H9 (cell line): Measurements from ENCODE around the gene CRABP2. TPM values are rescaled to one million over a fixed set of nuclear protein-coding genes. Genes with fewer than 3 reads are reported as not detected.

Experiments used
- DNase-seq: peaks from one replicate; pipeline ENCODE4 v3.0.0-alpha.2; 2017
- H2AFZ ChIP-seq: one replicate; pipeline ENCODE4 v1.6.1; 2013; ENCODE audit warnings: mild to moderate bottlenecking, low read length, control low read depth, moderate library complexity
- H2AK5ac ChIP-seq: 2 replicates; pipeline ENCODE4 v1.6.1; 2013; ENCODE audit warnings: low read length, control low read depth, mixed read lengths; ENCODE audit not compliant: insufficient read length
- H2BK120ac ChIP-seq: one replicate; pipeline ENCODE4 v1.6.1; 2013; ENCODE audit warnings: low read depth, mild to moderate bottlenecking, low read length, control low read depth, inconsistent platforms; ENCODE audit not compliant: poor library complexity, severe bottlenecking
- H2BK12ac ChIP-seq: 2 replicates; pipeline ENCODE4 v1.6.1; 2013; ENCODE audit warnings: low read length, control low read depth, mixed read lengths, low read depth; ENCODE audit not compliant: insufficient read length
- H2BK15ac ChIP-seq: 2 replicates; pipeline ENCODE4 v1.6.1; 2013; ENCODE audit warnings: low read depth, low read length, control low read depth
- H2BK20ac ChIP-seq: one replicate; pipeline ENCODE4 v1.6.1; 2013; ENCODE audit warnings: low read depth, mild to moderate bottlenecking, low read length, control low read depth, inconsistent platforms; ENCODE audit not compliant: poor library complexity, severe bottlenecking
- H2BK5ac ChIP-seq: 2 replicates; pipeline ENCODE4 v1.6.1; 2013; ENCODE audit warnings: low read length, control low read depth, mixed read lengths; ENCODE audit not compliant: insufficient read length
- H3K14ac ChIP-seq: 2 replicates; pipeline ENCODE4 v1.6.1; 2013; ENCODE audit warnings: low read length, control low read depth; ENCODE audit not compliant: insufficient read depth
- H3K18ac ChIP-seq: 2 replicates; pipeline ENCODE4 v1.6.1; 2013; ENCODE audit warnings: low read depth, mild to moderate bottlenecking, mixed read lengths, low read length, control low read depth; ENCODE audit not compliant: insufficient read length
- H3K23ac ChIP-seq: 2 replicates; pipeline ENCODE4 v1.6.1; 2013; ENCODE audit warnings: low read length, control low read depth, mixed read lengths, low read depth; ENCODE audit not compliant: insufficient read length
- H3K23me2 ChIP-seq: 2 replicates; pipeline ENCODE4 v1.6.1; 2013; ENCODE audit warnings: low read depth, mild to moderate bottlenecking, mixed read lengths, low read length, control low read depth; ENCODE audit not compliant: insufficient read length, poor library complexity, severe bottlenecking
- H3K27ac ChIP-seq: 2 replicates; pipeline ENCODE4 v1.5.1; 2013; ENCODE audit warnings: low read length, control low read depth, mixed read lengths, low read depth; ENCODE audit not compliant: insufficient read length
- H3K27me3 ChIP-seq: 2 replicates; pipeline ENCODE4 v1.6.1; 2013; ENCODE audit warnings: low read length, control low read depth, inconsistent platforms; ENCODE audit not compliant: insufficient read depth
- H3K4ac ChIP-seq: 2 replicates; pipeline ENCODE4 v1.6.1; 2013; ENCODE audit warnings: low read depth, mild to moderate bottlenecking, control low read depth, inconsistent platforms, low read length, moderate library complexity
- H3K4me1 ChIP-seq: 2 replicates; pipeline ENCODE4 v1.6.1; 2013; ENCODE audit warnings: low read length, control low read depth, inconsistent platforms; ENCODE audit not compliant: insufficient read depth
- H3K4me2 ChIP-seq: 2 replicates; pipeline ENCODE4 v1.6.1; 2013; ENCODE audit warnings: low read length, control low read depth, mixed read lengths; ENCODE audit not compliant: insufficient read length, insufficient read depth
- H3K56ac ChIP-seq: 2 replicates; pipeline ENCODE4 v1.6.1; 2013; ENCODE audit warnings: low read depth, mild to moderate bottlenecking, mixed read lengths, low read length, control low read depth; ENCODE audit not compliant: insufficient read length
- H3K79me1 ChIP-seq: 2 replicates; pipeline ENCODE4 v1.6.1; 2013; ENCODE audit warnings: low read depth, mild to moderate bottlenecking, moderate library complexity, low read length, control low read depth, inconsistent platforms; ENCODE audit not compliant: insufficient read depth, poor library complexity, severe bottlenecking
- H3K79me2 ChIP-seq: 2 replicates; pipeline ENCODE4 v1.6.1; 2013; ENCODE audit warnings: low read length, control low read depth, inconsistent platforms; ENCODE audit not compliant: insufficient read depth
- H3K9ac ChIP-seq: 2 replicates; pipeline ENCODE4 v1.6.1; 2013; ENCODE audit warnings: low read length, control low read depth, mixed read lengths; ENCODE audit not compliant: insufficient read length; ENCODE audit errors: extremely low read depth
- H3K9me3 ChIP-seq: one replicate; pipeline ENCODE4 v1.6.1; 2013; ENCODE audit warnings: low read depth, low read length, inconsistent platforms; ENCODE audit not compliant: control insufficient read depth
- H3T11ph ChIP-seq: one replicate; pipeline ENCODE4 v1.6.1; 2013; ENCODE audit warnings: mild to moderate bottlenecking, low read length, control low read depth, inconsistent platforms
- H4K20me1 ChIP-seq: one replicate; pipeline ENCODE4 v1.6.1; 2013; ENCODE audit not compliant: control insufficient read depth, insufficient read length, insufficient read depth
- H4K5ac ChIP-seq: 2 replicates; pipeline ENCODE4 v1.6.1; 2013; ENCODE audit warnings: low read depth, mild to moderate bottlenecking, mixed read lengths, low read length, control low read depth; ENCODE audit not compliant: insufficient read length
- H4K8ac ChIP-seq: replicated peaks from 2 replicates; pipeline ENCODE4 v1.6.1; 2013; ENCODE audit warnings: low read length, control low read depth, mixed read lengths, low read depth; ENCODE audit not compliant: insufficient read length
- H4K91ac ChIP-seq: 2 replicates; pipeline ENCODE4 v1.6.1; 2013; ENCODE audit warnings: low read depth, mild to moderate bottlenecking, moderate library complexity, mixed read lengths, low read length, control low read depth; ENCODE audit not compliant: insufficient read length
- H3K27ac Mint-ChIP-seq, 3 experiments: 2 replicates in 2 of 3; 3 replicates in 1 of 3; pipeline ENCODE4 v1.8.0; 2020 to 2021; ENCODE audit warnings: mixed read lengths in 3 of 3, mild to moderate bottlenecking in 1 of 3, moderate library complexity in 1 of 3
- H3K27me3 Mint-ChIP-seq: 2 replicates; pipeline ENCODE4 v1.8.0; 2021; ENCODE audit warnings: low read depth, mild to moderate bottlenecking, moderate library complexity, mixed read lengths
- H3K36me3 Mint-ChIP-seq, 3 experiments: 2 replicates in 2 of 3; 3 replicates in 1 of 3; pipeline ENCODE4 v1.8.0; 2020 to 2021; ENCODE audit warnings: low read depth in 3 of 3, mixed read lengths in 3 of 3; ENCODE audit not compliant: insufficient read depth in 1 of 3
- H3K4me1 Mint-ChIP-seq, 2 experiments: 2 replicates each; pipeline ENCODE4 v1.8.0; 2020; ENCODE audit warnings: mixed read lengths in 2 of 2
- H3K4me3 Mint-ChIP-seq, 2 experiments: 2 replicates in 1 of 2; 3 replicates in 1 of 2; pipeline ENCODE4 v1.8.0; 2020 to 2021; ENCODE audit warnings: mild to moderate bottlenecking in 2 of 2, mixed read lengths in 2 of 2, moderate library complexity in 1 of 2
- H3K9me3 Mint-ChIP-seq, 2 experiments: 2 replicates in 1 of 2; 3 replicates in 1 of 2; pipeline ENCODE4 v1.8.0; 2020; ENCODE audit warnings: mild to moderate bottlenecking in 2 of 2, mixed read lengths in 2 of 2, moderate library complexity in 1 of 2
- WGBS: extraction: QIAGEN DNeasy Blood & Tissue Kit; methylation state at CpG from one replicate; pipeline ENCODE4 v1.1.7; 2013; ENCODE audit warnings: missing lambda C conversion rate, low lambda C conversion rate, mixed read lengths; ENCODE audit not compliant: insufficient read length; ENCODE audit errors: extremely low coverage; 5-methylcytosine and 5-hydroxymethylcytosine counted together
- total RNA-seq: library from RNA; stranded (reverse); gene quantifications from 2 replicates; pipeline ENCODE4 v1.2.1, GENCODE V29; 2021
- TF ChIP-seq, protein P1 (sequence below): fragments of 200-600 bp; sonication (generic); conservative IDR thresholded peaks from 3 replicates; pipeline ENCODE4 v1.8.0; 2021; ENCODE audit warnings: antibody characterized with exemption, mild to moderate bottlenecking

Gene CRABP2
- total RNA-seq, 1 experiment from 2014 or later: 184 TPM

DNA sequence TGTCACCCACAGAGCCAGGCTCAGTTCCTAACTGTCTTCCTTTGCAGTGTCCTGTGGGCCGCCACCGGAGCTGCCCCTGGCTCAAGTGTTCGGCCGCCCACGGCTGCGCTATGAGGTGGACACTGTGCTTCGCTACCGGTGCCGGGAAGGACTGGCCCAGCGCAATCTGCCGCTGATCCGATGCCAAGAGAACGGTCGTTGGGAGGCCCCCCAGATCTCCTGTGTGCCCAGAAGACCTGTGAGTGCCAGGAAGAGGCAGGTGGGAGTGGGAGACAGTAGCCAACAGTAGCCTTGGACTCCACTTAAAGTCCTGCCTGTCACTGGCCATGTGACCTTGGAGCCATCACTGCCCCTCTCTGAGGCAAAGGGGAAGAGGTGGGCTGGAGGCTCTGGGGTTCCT is 46.9 kb downstream of the CRABP2 start:
- no CpG with 5 or more reads among the region's 14 CpGs for WGBS
- no peak overlapping the region for H3K4me3 Mint-ChIP-seq
- no peak overlapping the region for H2AFZ ChIP-seq
- no peaks in the 10 kb centered on the region for H3K9me3 ChIP-seq
- H3K23ac ChIP-seq: no peak overlapping the region
- H2BK120ac ChIP-seq: no peak overlapping the region
- no peaks in the 10 kb centered on the region; the same call in 1 of the 2 replicates for H3K27me3 ChIP-seq
- H3K27ac ChIP-seq: no peak overlapping the region
- H3K4ac ChIP-seq: no peak overlapping the region
- no peak overlapping the region for H4K91ac ChIP-seq
- H3K79me1 ChIP-seq: no peaks in the 10 kb centered on the region
- peaks cover 71 to 72% of the 10 kb centered on the region in 2 experiments for H3K4me1 Mint-ChIP-seq
- H3K4me1 ChIP-seq: peaks cover 7% of the 10 kb centered on the region; the same call in 1 of the 2 replicates
- no peak overlapping the region for H3K4me2 ChIP-seq
- no peak overlapping the region for H4K5ac ChIP-seq
- H3K9ac ChIP-seq: no peak overlapping the region
- H3K79me2 ChIP-seq: no peaks in the 10 kb centered on the region
- DNase-seq: no peak
- H2BK20ac ChIP-seq: no peak overlapping the region
- peaks cover 62% of the 10 kb centered on the region for H3K27me3 Mint-ChIP-seq
- no peak overlapping the region for H2BK15ac ChIP-seq
- H2AK5ac ChIP-seq: no peak overlapping the region
- no peak overlapping the region for H3K14ac ChIP-seq
- no peaks in the 10 kb centered on the region for H3K36me3 Mint-ChIP-seq
- no peak overlapping the region for H3K27ac Mint-ChIP-seq
- H2BK5ac ChIP-seq: no peak overlapping the region
- H3K9me3 Mint-ChIP-seq: no peaks in the 10 kb centered on the region
- no peaks in the 10 kb centered on the region for H4K20me1 ChIP-seq
- no peak overlapping the region for H3K18ac ChIP-seq
- H3K56ac ChIP-seq: no peak overlapping the region
- H4K8ac ChIP-seq: no peak overlapping the region
- H3T11ph ChIP-seq: no peak overlapping the region
- H3K23me2 ChIP-seq: peaks cover 10% of the 10 kb centered on the region
- TF ChIP-seq, protein P1, sequence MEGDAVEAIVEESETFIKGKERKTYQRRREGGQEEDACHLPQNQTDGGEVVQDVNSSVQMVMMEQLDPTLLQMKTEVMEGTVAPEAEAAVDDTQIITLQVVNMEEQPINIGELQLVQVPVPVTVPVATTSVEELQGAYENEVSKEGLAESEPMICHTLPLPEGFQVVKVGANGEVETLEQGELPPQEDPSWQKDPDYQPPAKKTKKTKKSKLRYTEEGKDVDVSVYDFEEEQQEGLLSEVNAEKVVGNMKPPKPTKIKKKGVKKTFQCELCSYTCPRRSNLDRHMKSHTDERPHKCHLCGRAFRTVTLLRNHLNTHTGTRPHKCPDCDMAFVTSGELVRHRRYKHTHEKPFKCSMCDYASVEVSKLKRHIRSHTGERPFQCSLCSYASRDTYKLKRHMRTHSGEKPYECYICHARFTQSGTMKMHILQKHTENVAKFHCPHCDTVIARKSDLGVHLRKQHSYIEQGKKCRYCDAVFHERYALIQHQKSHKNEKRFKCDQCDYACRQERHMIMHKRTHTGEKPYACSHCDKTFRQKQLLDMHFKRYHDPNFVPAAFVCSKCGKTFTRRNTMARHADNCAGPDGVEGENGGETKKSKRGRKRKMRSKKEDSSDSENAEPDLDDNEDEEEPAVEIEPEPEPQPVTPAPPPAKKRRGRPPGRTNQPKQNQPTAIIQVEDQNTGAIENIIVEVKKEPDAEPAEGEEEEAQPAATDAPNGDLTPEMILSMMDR: no peak
- H2BK12ac ChIP-seq: no peak overlapping the region
